Neural cell (in vitro differentiated cells): ENCODE data around the gene SCARB1. TPM values are rescaled to one million over a fixed set of nuclear protein-coding genes. Genes with fewer than 3 reads are reported as not detected.

Source experiments
- H2AFZ ChIP-seq: fragments of 200-600, 300-800 bp; sonication (generic), shearing (Covaris generic); 2 replicates; pipeline ENCODE4 v1.6.0; 2014; ENCODE audit warnings: low read depth, mild to moderate bottlenecking, antibody characterized with exemption, low read length, moderate library complexity
- H3F3A ChIP-seq: fragments of 200-600 bp; shearing (Covaris generic); 2 replicates; pipeline ENCODE4 v1.6.1; 2016; ENCODE audit warnings: mild to moderate bottlenecking, moderate library complexity, mixed read lengths, antibody characterized with exemption, low read length; ENCODE audit not compliant: insufficient read depth, poor library complexity, severe bottlenecking
- H3K27ac ChIP-seq: fragments of 200-600, 300-800 bp; sonication (generic), shearing (Covaris generic); 2 replicates; pipeline ENCODE4 v1.5.1; 2014; ENCODE audit warnings: mild to moderate bottlenecking, low read length, moderate library complexity
- H3K27me3 ChIP-seq: fragments of 300-800, 200-600 bp; sonication (generic), shearing (Covaris generic); 2 replicates; pipeline ENCODE4 v1.6.0; 2014; ENCODE audit warnings: mild to moderate bottlenecking, low read depth, low read length, moderate library complexity; ENCODE audit not compliant: insufficient read depth
- H3K36me3 ChIP-seq: fragments of 300-800, 200-600 bp; sonication (generic), shearing (Covaris generic); 2 replicates; pipeline ENCODE4 v1.5.1; 2014; ENCODE audit warnings: mild to moderate bottlenecking, antibody characterized with exemption, low read length, moderate library complexity; ENCODE audit not compliant: insufficient read depth
- H3K4me2 ChIP-seq: fragments of 300-800, 200-600 bp; sonication (generic), shearing (Covaris generic); 2 replicates; pipeline ENCODE4 v1.6.0; 2014; ENCODE audit warnings: mild to moderate bottlenecking, low read length
- H3K4me3 ChIP-seq: fragments of 300-800, 200-600 bp; sonication (generic), shearing (Covaris generic); 2 replicates; pipeline ENCODE4 v1.5.1; 2014; ENCODE audit warnings: mild to moderate bottlenecking, low read length, moderate library complexity
- H3K79me2 ChIP-seq: fragments of 200-600 bp; shearing (Covaris generic); replicated peaks from 2 replicates; pipeline ENCODE4 v1.6.0; 2014; ENCODE audit warnings: mild to moderate bottlenecking, low read length, moderate library complexity; ENCODE audit not compliant: insufficient read depth
- H3K9ac ChIP-seq: fragments of 300-800, 200-600 bp; sonication (generic), shearing (Covaris generic); 2 replicates; pipeline ENCODE4 v1.6.1; 2016; ENCODE audit warnings: mild to moderate bottlenecking, low read length, mixed read lengths
- H3K9me2 ChIP-seq: fragments of 200-600 bp; shearing (Covaris generic); 2 replicates; pipeline ENCODE4 v1.6.1; 2016; ENCODE audit warnings: mild to moderate bottlenecking, low read length, mixed read lengths; ENCODE audit not compliant: insufficient read depth
- H3K9me3 ChIP-seq: fragments of 200-600, 300-800 bp; sonication (generic), shearing (Covaris generic); 2 replicates; pipeline ENCODE4 v1.6.1; 2016; ENCODE audit warnings: mild to moderate bottlenecking, mixed run types, low read length, moderate library complexity, mixed read lengths
- H4K20me1 ChIP-seq: fragments of 200-600 bp; shearing (Covaris generic); 2 replicates; pipeline ENCODE4 v1.6.1; 2016; ENCODE audit warnings: mild to moderate bottlenecking, mixed run types; ENCODE audit not compliant: insufficient read depth
- CTCF ChIP-seq: fragments of 450-650 bp; IDR thresholded peaks from 2 replicates; pipeline ENCODE4 v1.5.1; 2014; ENCODE audit warnings: antibody characterized with exemption, mild to moderate bottlenecking, moderate library complexity; ENCODE audit not compliant: poor library complexity, severe bottlenecking
- EP300 ChIP-seq: fragments of 450-650 bp; conservative IDR thresholded peaks from 2 replicates; pipeline ENCODE4 v1.6.1; 2014; ENCODE audit warnings: antibody characterized with exemption, mild to moderate bottlenecking, moderate library complexity; ENCODE audit not compliant: poor library complexity, severe bottlenecking
- EZH2 ChIP-seq: fragments of 200-600, 300-800 bp; shearing (Covaris generic), sonication (generic); IDR thresholded peaks from 2 replicates; pipeline ENCODE4 v1.6.1; 2014; ENCODE audit warnings: antibody characterized with exemption, low read length, borderline replicate concordance, mild to moderate bottlenecking; ENCODE audit not compliant: insufficient read depth, poor library complexity, severe bottlenecking
- MXI1 ChIP-seq: fragments of 450-650 bp; conservative IDR thresholded peaks from 2 replicates; pipeline ENCODE4 v1.6.1; 2014; ENCODE audit warnings: antibody characterized with exemption, mild to moderate bottlenecking; ENCODE audit not compliant: poor library complexity, severe bottlenecking
- POLR2AphosphoS5 ChIP-seq: IDR thresholded peaks from 2 replicates; pipeline ENCODE4 v1.6.1; 2012
- RAD21 ChIP-seq: fragments of 450-650 bp; conservative IDR thresholded peaks from 2 replicates; pipeline ENCODE4 v1.6.1; 2014; ENCODE audit warnings: antibody characterized with exemption, mild to moderate bottlenecking, moderate library complexity
- REST ChIP-seq: IDR thresholded peaks from 2 replicates; pipeline ENCODE4 v1.6.1; 2012; ENCODE audit warnings: borderline replicate concordance
- SMC3 ChIP-seq: fragments of 450-650 bp; conservative IDR thresholded peaks from 2 replicates; pipeline ENCODE4 v1.6.1; 2014; ENCODE audit warnings: antibody characterized with exemption, mild to moderate bottlenecking, moderate library complexity; ENCODE audit not compliant: poor library complexity
- TAF1 ChIP-seq: IDR thresholded peaks from 2 replicates; pipeline ENCODE4 v1.6.1; 2012; ENCODE audit warnings: low read depth
- polyA plus RNA-seq: library from polyadenylated mRNA; depleted of rRNA; stranded (reverse); fragments of >200 nt; gene quantifications from 2 replicates; pipeline ENCODE4 v1.2.3, GENCODE V29; 2014

The SCARB1 gene
- polyA plus RNA-seq, 1 donor from 2014 or later: 5.8 TPM

- Histone ChIP-seq H3K4me3 (no peak overlapping the region), H3F3A (peaks cover 3% of the 10 kb centered on the region), H3K9me3 (no peaks in the 10 kb centered on the region), H3K36me3 (no peaks in the 10 kb centered on the region), H3K4me2 (no peak overlapping the region), H3K9me2 (no peaks in the 10 kb centered on the region), H3K27ac (no peak overlapping the region), H4K20me1 (no peaks in the 10 kb centered on the region), H2AFZ (no peak overlapping the region), H3K9ac (no peak overlapping the region), H3K27me3 (no peaks in the 10 kb centered on the region), H3K79me2 (no peaks in the 10 kb centered on the region)
- TF ChIP-seq CTCF: no peak
- no peak for TF ChIP-seq RAD21
- no peak for TF ChIP-seq POLR2AphosphoS5
- no peak for TF ChIP-seq TAF1
- no peak for TF ChIP-seq EP300
- TF ChIP-seq REST: no peak
- TF ChIP-seq EZH2: no peak
- TF ChIP-seq MXI1: no peak
- TF ChIP-seq SMC3: no peak
Observed at GRCh38 chr12:124756166-124756565, 107.5 kb downstream of the SCARB1 start.

GRCh38 chr12:124755801-124756148, 107.9 kb downstream of the SCARB1 start:
- no peak overlapping the region for H3K27ac ChIP-seq
- H3F3A ChIP-seq: peaks cover 3% of the 10 kb centered on the region
- no peaks in the 10 kb centered on the region for H3K9me2 ChIP-seq
- no peaks in the 10 kb centered on the region for H3K79me2 ChIP-seq
- no peak overlapping the region for H2AFZ ChIP-seq
- no peaks in the 10 kb centered on the region for H3K36me3 ChIP-seq
- no peak overlapping the region for H3K9ac ChIP-seq
- H3K27me3 ChIP-seq: no peaks in the 10 kb centered on the region
- H3K4me3 ChIP-seq: no peak overlapping the region
- H3K9me3 ChIP-seq: no peaks in the 10 kb centered on the region
- H3K4me2 ChIP-seq: no peak overlapping the region
- H4K20me1 ChIP-seq: no peaks in the 10 kb centered on the region
- TF ChIP-seq REST (no peak), SMC3 (no peak), EZH2 (no peak), MXI1 (no peak), TAF1 (no peak), EP300 (no peak), RAD21 (no peak), POLR2AphosphoS5 (no peak), CTCF (no peak)
